Rectal smooth muscle tissue (tissue), 1 donor: ENCODE results near the gene MC3R.

Experiments used
- H3K27ac ChIP-seq: one replicate; pipeline ENCODE4 v1.7.0; 2013; ENCODE audit warnings: low read depth, low read length, inconsistent platforms
- H3K27me3 ChIP-seq: one replicate; pipeline ENCODE4 v1.7.0; 2013; ENCODE audit warnings: low read length; ENCODE audit not compliant: control insufficient read depth, insufficient read depth
- H3K36me3 ChIP-seq: one replicate; pipeline ENCODE4 v1.7.0; 2013; ENCODE audit warnings: low read length; ENCODE audit not compliant: control insufficient read depth, insufficient read depth
- H3K4me1 ChIP-seq: one replicate; pipeline ENCODE4 v1.7.0; 2013; ENCODE audit warnings: low read length; ENCODE audit not compliant: control insufficient read depth, insufficient read depth
- H3K4me3 ChIP-seq: one replicate; pipeline ENCODE4 v1.7.0; 2013; ENCODE audit warnings: low read length
- H3K9ac ChIP-seq: one replicate; pipeline ENCODE4 v1.7.0; 2013; ENCODE audit warnings: low read length

The MC3R gene

GRCh38 chr20:56268536-56268935 is 20.0 kb downstream of the MC3R start:
- Histone ChIP-seq H3K4me3 (no peak overlapping the region), H3K9ac (no peak overlapping the region), H3K27ac (no peak overlapping the region), H3K36me3 (no peaks in the 10 kb centered on the region), H3K4me1 (no peaks in the 10 kb centered on the region), H3K27me3 (no peaks in the 10 kb centered on the region)

GRCh38 chr20:56271974-56272373 is 23.4 kb downstream of the MC3R start:
- H3K4me1 ChIP-seq, result no peaks in the 10 kb centered on the region
- H3K36me3 ChIP-seq, result no peaks in the 10 kb centered on the region
- no peaks in the 10 kb centered on the region for H3K27me3 ChIP-seq
- H3K9ac ChIP-seq, result no peak overlapping the region
- no peak overlapping the region for H3K4me3 ChIP-seq
- H3K27ac ChIP-seq, result no peak overlapping the region

DNA sequence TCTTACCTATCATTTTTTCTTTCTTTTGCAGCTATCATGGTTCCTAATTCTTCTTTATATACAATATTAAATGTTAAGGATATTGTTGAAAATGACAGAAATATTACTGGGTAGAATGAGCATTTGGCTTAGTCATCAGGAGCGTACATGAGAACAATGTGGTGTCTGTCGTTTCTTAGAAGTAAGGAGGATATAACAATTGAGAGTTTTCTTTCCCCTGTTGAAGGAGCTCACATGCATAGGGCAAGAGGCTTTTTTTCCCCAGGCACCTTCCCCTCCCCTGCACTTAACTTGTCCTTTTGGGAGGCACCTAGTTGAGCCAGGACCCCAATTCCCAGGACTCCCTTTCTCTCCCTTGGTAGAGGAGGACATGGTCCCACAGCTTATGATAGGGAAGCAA is 25.0 kb downstream of the MC3R start:
- H3K27ac ChIP-seq, result no peak overlapping the region
- no peak overlapping the region for H3K4me3 ChIP-seq
- no peaks in the 10 kb centered on the region for H3K4me1 ChIP-seq
- no peak overlapping the region for H3K9ac ChIP-seq
- H3K36me3 ChIP-seq, result no peaks in the 10 kb centered on the region
- H3K27me3 ChIP-seq, result no peaks in the 10 kb centered on the region

GRCh38 chr20:56274156-56274555 is 25.6 kb downstream of the MC3R start:
- H3K4me1 ChIP-seq, result no peaks in the 10 kb centered on the region
- no peaks in the 10 kb centered on the region for H3K36me3 ChIP-seq
- H3K27me3 ChIP-seq, result no peaks in the 10 kb centered on the region
- no peak overlapping the region for H3K9ac ChIP-seq
- no peak overlapping the region for H3K27ac ChIP-seq
- H3K4me3 ChIP-seq, result no peak overlapping the region

- Histone ChIP-seq H3K27me3 (no peaks in the 10 kb centered on the region), H3K36me3 (no peaks in the 10 kb centered on the region), H3K4me1 (no peaks in the 10 kb centered on the region), H3K4me3 (no peak overlapping the region), H3K27ac (no peak overlapping the region), H3K9ac (no peak overlapping the region)
Measured at GRCh38 chr20:56278196-56278595, 29.7 kb downstream of the MC3R start.

GRCh38 chr20:56285496-56285895 is 37.0 kb downstream of the MC3R start:
- no peak overlapping the region for H3K4me3 ChIP-seq
- no peaks in the 10 kb centered on the region for H3K36me3 ChIP-seq
- H3K9ac ChIP-seq, result no peak overlapping the region
- no peak overlapping the region for H3K27ac ChIP-seq
- no peaks in the 10 kb centered on the region for H3K27me3 ChIP-seq
- H3K4me1 ChIP-seq, result no peaks in the 10 kb centered on the region

DNA sequence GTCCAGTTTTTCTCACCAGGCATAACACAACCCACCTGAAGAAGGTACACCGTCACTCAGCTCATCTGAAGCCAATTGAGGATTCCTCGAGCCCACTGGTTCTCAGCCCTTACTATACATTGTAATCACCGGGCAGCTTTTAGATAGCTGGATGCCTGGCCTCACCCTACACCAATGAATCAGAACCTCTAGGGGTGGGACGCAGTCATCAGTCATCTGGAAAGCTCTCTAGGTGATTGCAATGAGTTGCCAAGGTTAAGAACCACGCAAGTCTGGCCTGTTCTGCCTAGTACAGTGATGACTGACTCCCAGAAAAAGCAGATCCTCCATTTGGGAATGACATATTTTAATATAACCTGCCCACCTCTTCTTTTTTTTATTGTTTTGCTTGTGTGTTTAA is 41.1 kb downstream of the MC3R start:
- H3K4me3 ChIP-seq, result no peak overlapping the region
- no peaks in the 10 kb centered on the region for H3K36me3 ChIP-seq
- no peaks in the 10 kb centered on the region for H3K4me1 ChIP-seq
- H3K27ac ChIP-seq, result no peak overlapping the region
- no peak overlapping the region for H3K9ac ChIP-seq
- no peaks in the 10 kb centered on the region for H3K27me3 ChIP-seq

- no peak overlapping the region for H3K27ac ChIP-seq
- no peak overlapping the region for H3K9ac ChIP-seq
- no peaks in the 10 kb centered on the region for H3K4me1 ChIP-seq
- H3K27me3 ChIP-seq, result no peaks in the 10 kb centered on the region
- no peaks in the 10 kb centered on the region for H3K36me3 ChIP-seq
- H3K4me3 ChIP-seq, result no peak overlapping the region
Measured at GRCh38 chr20:56299362-56299761, 50.8 kb downstream of the MC3R start.
